H1 (cell line): Measurements from ENCODE around the gene RORB.

Experiments used
- CHD2 ChIP-seq: IDR thresholded peaks from 2 replicates; pipeline ENCODE4 v1.6.1; 2012; ENCODE audit warnings: low read length, improper control_type of control experiment
- CREB1 ChIP-seq: IDR thresholded peaks from 2 replicates; pipeline ENCODE4 v1.6.1; 2012; ENCODE audit warnings: inconsistent platforms
- CTCF ChIP-seq, 3 experiments: IDR thresholded peaks; 1 replicate in 2 of 3; 2 replicates in 1 of 3; pipeline versions ENCODE4 v1.5.1 to v1.6.1; 2011; ENCODE audit warnings: low read length in 3 of 3, mild to moderate bottlenecking in 3 of 3, inconsistent platforms in 2 of 3, low read depth in 1 of 3, moderate library complexity in 1 of 3; ENCODE audit not compliant: insufficient read depth in 1 of 3; ENCODE audit errors: control extremely low read depth in 1 of 3
- MAFK ChIP-seq: IDR thresholded peaks from 2 replicates; pipeline ENCODE4 v1.6.1; 2012; ENCODE audit warnings: low read depth, mild to moderate bottlenecking, improper control_type of control experiment, low read length
- POLR2AphosphoS5 ChIP-seq: IDR thresholded peaks from 2 replicates; pipeline ENCODE4 v1.6.1; 2011; ENCODE audit warnings: low read depth, low read length
- TEAD4 ChIP-seq: IDR thresholded peaks from 2 replicates; pipeline ENCODE4 v1.6.1; 2012; ENCODE audit warnings: low read depth, low read length, inconsistent platforms, mixed read lengths
- ZNF274 ChIP-seq: IDR thresholded peaks from 2 replicates; pipeline ENCODE4 v1.7.0; 2012; ENCODE audit warnings: low read length, borderline replicate concordance; ENCODE audit errors: extremely low read depth

GRCh38 chr9:74610523-74611061 lies 113.5 kb downstream of the RORB start:
- no peak for TF ChIP-seq POLR2AphosphoS5
- TF ChIP-seq CHD2, result no peak
- no peak for TF ChIP-seq CREB1
- no peak for TF ChIP-seq CTCF (IDR thresholded peaks at IDR 0.05; ENCODE audit: control extremely low read depth in 1 of 3, insufficient read depth in 1 of 3, low read depth in 1 of 3, low read length in 3 of 3)
- no peak for TF ChIP-seq ZNF274
- no peak for TF ChIP-seq MAFK
- no peak for TF ChIP-seq TEAD4
